Activated CD8-positive, alpha-beta memory T cell treated with anti-CD3 and anti-CD28 coated beads, Interleukin-2, amount 50 U/mL, for 48 hours (primary cell): ENCODE results near the gene CCL17.
"Not testable (repeated sequence)": the region's sequence is repeated elsewhere in the genome, so short reads cannot be mapped to it uniquely, and the experiment has no call there.

Experiments
- DNase-seq: peaks from one replicate; pipeline ENCODE4 v3.0.0-alpha.2; 2020

The CCL17 gene

DNA sequence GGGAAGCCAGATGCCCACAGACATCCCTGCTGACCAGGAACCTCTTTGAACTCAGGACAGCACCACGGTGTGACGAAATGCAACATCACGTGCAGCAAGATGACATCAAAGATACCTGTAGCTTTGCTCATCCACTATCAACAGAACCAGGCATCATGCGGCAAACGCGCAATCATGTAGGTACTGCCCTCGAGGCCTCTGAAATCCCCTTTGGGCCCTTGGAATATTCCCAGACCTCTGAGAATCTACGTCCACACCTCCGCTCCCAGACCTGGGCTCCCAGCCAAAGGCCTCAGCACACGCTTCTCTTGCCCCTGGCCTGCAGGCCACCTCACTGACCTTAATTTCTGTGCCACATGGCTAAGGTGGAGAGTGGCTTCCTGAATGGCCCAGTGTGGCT, 25.0 kb upstream of the CCL17 start:
- no peak for DNase-seq

DNA sequence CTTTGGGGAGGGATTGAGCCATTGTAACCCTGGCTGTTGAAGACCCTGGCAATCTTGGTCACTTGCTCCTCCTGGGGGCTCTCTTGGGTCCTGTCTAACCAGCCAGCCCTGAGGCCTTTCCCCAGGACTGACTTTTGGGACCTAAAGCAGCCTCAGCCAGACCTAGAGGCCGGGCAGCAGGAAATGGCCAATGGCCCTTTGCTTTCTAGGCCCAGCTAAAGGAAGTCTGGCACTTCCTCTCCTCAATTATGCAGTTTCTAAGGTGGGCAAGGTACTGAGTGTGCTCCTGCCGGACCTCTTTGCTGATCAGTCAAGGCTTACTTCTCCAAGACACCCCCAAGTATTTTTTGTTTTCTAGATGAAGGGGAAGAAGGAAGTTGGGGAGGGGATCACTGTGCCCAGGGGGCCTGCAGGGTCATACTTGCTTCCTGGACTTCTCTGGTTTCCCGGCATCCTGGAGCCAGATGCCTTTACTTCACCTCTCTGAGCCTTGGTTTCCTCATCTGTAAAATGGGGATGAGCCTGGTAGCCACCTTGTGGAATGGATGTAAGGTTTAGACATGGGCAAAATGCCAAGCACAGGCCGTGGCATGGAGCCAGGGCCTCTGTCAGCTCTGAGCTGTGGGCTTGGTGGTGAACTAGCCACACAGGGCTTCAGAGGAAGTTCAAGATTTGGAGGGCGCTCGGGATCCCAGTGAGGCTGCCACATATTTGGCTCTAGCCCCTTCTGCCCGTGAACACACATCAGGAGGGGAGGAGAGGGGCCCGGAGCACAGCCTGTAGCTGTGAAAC, 23.7 kb upstream of the CCL17 start:
- no peak for DNase-seq

DNA sequence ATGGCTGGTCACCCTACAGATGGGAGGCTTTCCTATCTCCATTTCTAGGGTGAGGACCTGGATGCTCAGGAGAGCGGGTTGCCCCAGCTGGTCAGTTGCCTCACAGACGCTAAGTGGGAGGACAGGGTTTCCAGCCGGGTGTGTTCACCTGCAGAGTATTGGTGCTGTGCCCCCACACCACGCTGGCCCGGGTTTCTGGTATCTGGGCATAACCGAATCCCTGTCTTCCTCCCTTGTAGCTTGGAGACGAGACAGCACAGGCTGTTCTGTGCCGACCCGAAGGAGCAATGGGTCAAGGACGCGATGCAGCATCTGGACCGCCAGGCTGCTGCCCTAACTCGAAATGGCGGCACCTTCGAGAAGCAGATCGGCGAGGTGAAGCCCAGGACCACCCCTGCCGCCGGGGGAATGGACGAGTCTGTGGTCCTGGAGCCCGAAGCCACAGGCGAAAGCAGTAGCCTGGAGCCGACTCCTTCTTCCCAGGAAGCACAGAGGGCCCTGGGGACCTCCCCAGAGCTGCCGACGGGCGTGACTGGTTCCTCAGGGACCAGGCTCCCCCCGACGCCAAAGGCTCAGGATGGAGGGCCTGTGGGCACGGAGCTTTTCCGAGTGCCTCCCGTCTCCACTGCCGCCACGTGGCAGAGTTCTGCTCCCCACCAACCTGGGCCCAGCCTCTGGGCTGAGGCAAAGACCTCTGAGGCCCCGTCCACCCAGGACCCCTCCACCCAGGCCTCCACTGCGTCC, 22.6 kb upstream of the CCL17 start:
- DNase-seq: no peak

DNA sequence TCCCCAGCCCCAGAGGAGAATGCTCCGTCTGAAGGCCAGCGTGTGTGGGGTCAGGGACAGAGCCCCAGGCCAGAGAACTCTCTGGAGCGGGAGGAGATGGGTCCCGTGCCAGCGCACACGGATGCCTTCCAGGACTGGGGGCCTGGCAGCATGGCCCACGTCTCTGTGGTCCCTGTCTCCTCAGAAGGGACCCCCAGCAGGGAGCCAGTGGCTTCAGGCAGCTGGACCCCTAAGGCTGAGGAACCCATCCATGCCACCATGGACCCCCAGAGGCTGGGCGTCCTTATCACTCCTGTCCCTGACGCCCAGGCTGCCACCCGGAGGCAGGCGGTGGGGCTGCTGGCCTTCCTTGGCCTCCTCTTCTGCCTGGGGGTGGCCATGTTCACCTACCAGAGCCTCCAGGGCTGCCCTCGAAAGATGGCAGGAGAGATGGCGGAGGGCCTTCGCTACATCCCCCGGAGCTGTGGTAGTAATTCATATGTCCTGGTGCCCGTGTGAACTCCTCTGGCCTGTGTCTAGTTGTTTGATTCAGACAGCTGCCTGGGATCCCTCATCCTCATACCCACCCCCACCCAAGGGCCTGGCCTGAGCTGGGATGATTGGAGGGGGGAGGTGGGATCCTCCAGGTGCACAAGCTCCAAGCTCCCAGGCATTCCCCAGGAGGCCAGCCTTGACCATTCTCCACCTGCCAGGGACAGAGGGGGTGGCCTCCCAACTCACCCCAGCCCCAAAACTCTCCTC, 21.9 kb upstream of the CCL17 start:
- DNase-seq: no peak

DNA sequence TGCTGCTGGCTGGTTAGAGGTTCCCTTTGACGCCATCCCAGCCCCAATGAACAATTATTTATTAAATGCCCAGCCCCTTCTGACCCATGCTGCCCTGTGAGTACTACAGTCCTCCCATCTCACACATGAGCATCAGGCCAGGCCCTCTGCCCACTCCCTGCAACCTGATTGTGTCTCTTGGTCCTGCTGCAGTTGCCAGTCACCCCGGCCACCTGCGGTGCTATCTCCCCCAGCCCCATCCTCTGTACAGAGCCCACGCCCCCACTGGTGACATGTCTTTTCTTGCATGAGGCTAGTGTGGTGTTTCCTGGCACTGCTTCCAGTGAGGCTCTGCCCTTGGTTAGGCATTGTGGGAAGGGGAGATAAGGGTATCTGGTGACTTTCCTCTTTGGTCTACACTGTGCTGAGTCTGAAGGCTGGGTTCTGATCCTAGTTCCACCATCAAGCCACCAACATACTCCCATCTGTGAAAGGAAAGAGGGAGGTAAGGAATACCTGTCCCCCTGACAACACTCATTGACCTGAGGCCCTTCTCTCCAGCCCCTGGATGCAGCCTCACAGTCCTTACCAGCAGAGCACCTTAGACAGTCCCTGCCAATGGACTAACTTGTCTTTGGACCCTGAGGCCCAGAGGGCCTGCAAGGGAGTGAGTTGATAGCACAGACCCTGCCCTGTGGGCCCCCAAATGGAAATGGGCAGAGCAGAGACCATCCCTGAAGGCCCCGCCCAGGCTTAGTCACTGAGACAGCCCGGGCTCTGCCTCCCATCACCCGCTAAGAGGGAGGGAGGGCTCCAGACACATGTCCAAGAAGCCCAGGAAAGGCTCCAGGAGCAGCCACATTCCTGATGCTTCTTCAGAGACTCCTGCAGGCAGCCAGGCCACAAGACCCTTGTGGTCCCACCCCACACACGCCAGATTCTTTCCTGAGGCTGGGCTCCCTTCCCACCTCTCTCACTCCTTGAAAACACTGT, 21.0 kb upstream of the CCL17 start:
- DNase-seq: no peak

DNA sequence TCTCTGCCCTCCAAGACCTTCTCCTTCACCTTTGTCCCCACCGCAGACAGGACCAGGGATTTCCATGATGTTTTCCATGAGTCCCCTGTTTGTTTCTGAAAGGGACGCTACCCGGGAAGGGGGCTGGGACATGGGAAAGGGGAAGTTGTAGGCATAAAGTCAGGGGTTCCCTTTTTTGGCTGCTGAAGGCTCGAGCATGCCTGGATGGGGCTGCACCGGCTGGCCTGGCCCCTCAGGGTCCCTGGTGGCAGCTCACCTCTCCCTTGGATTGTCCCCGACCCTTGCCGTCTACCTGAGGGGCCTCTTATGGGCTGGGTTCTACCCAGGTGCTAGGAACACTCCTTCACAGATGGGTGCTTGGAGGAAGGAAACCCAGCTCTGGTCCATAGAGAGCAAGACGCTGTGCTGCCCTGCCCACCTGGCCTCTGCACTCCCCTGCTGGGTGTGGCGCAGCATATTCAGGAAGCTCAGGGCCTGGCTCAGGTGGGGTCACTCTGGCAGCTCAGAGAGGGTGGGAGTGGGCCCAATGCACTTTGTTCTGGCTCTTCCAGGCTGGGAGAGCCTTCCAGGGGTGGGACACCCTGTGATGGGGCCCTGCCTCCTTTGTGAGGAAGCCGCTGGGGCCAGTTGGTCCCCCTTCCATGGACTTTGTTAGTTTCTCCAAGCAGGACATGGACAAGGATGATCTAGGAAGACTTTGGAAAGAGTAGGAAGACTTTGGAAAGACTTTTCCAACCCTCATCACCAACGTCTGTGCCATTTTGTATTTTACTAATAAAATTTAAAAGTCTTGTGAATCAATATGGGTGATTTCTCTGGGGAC, 20.1 kb upstream of the CCL17 start:
- DNase-seq: no peak

DNA sequence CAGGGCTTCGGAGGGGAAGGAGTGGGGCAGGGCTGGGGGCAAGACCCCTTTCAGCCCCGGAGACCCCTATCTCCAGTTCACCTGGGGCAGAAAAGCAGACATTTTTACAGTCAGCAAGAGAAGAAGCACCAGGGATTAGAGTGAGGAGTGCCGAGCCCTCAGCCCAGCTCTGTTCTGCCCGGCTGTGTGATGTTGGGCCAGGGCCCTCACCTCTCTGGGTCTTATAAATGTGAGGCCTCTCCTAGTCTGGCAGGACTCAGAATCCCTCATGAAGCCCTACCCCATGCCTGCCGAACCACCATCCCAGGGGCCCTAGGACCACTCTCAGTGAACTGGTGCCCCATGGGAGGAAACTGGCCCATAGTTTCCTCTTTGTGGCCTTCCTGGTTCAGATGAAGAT, 19.5 kb upstream of the CCL17 start:
- no peak for DNase-seq

DNA sequence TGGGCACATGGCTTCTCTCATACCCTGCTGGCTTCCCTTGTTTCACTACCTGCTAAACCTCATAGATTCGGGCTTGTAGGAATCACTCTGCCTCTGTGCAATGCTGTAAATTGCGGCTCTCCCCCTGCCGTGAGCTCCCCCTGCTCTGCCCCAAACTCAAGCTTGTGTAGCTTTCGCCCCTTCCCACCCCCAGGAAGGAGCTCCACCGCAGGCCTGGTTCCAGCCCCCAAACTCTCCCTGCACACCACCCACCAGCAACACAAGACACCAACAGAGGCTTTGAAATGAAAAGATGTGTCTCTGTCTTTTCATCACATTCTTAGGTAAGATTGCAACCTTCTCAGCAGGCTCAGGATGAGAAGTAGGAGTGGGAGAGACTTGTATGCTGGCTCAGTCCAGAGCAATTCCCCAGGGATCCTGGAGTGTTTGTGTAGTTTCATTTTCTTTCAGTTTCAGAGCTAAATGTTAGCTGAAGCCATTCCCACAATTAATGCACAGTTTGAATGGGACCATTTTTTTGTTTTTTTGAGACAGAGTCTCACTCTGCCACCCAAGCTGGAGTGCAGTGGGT, 18.1 kb upstream of the CCL17 start:
- no peak for DNase-seq

DNA sequence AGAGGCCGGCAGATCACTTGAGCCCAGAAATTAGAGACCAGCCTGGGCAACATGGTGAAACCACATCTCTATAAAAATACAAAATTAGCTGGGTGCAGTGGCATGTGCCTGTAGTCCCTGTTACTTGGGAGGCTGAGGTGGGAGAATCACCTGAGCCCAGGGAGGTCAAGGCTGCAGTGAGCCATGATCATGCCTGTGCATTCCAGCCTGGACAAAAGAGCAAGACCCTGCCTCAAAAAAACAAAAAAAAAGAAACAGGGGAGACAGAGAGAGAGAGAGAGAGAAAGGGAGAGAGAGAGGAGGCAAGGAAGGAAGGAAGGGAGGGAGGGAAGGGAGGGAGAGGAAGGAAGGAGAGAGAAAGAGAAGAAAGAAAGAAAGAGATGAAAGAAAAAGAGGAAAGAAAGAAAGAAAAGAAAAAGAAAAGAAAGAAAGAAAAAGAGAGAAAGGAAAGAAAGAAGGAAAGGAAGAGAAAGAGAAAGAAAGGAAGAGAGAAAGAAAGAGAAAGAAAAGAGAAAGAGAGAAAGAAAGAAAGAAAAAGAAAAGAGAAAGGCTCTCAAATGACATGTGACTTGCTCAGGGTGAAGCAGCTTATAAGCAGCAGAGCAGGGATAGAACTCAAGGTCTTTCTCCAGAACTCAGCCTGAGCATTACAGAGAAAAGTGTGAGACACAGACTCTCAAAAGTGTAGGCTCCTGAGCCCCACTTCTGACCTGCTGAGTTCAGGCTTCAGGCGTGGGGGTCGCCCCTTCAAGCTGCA, 16.8 kb upstream of the CCL17 start:
- DNase-seq: no peak

DNA sequence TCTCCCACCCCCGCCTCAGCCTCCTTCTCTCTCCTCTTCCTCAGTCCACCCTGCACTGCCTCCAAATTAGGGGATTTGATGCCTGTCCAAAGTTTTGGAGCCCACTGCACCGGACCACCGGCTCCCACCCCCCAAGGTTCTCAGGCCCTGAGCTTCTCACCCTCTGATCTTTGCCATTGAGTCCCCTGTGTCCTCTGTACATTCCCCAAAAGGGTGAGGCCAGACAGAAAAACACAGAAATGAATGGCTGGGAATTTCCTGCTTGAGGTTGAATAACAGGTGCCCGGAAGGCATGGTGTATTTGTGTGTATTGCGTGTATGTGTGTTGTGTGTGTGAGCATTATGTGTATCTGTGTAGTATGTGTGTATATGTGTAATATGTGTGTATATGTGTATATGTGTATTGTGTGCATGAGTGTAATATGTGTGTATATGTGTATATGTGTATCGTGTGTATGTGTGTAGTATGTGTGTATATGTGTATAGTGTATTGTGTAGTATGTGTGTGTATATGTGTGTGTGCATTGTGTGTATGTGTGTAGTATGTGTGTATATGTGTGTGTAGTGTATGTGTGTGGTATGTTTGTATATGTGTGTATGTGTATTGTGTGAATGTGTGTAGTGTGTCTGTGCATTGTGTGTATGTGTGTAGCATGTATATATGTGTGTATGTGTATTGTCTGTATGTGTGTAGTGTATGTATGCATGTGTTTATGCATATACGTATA, 16.0 kb upstream of the CCL17 start:
- DNase-seq: no peak

DNA sequence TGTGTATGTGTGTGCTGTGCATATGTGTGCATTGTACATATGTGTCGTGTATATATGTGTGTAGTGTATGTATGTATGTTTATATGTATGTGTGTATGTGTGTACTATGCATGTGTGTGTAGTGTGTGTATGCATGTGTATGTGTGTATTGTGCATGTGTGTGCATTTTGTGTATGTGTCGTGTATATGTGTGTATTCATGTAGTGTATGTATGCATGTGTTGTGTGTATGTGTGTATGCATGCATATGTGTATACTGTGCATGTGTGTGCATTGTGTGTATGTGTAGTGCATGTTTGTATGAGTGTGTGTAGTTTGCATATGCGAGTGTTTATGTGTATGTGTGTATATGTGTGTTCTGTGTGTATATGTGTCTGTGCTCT, 15.5 kb upstream of the CCL17 start:
- DNase-seq: no peak

DNA sequence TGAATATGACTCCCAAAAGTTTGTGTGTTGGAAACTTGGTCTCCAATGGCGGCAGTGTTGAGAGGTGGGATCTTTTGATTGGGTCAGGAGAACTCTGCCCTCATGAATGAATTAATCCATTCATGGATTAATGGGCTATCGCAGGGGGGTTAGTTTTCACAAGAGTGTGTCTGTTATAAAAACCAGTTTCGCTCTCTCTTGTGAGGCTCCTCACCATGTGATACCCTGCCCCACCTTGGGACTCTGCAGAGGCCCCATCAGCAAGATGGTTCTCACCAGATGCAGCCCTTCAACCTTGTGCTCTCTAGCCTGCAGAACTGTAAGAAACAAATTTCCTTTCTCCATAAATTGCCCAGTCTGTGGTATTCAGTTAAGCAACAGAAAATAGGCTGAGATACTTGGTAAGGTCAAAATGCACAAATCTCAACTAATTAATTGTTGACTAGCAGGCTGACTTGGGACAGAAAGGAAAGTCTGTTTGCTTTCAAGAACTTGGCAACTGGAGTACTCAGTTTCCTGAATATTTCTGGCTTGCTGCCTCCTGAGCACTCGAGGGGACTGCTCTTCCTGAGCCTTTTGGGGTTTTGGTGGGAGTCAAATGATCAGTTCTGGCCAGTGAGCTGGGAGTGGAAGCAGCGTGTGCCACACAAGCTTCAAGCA, 13.8 kb upstream of the CCL17 start:
- DNase-seq: no peak

DNA sequence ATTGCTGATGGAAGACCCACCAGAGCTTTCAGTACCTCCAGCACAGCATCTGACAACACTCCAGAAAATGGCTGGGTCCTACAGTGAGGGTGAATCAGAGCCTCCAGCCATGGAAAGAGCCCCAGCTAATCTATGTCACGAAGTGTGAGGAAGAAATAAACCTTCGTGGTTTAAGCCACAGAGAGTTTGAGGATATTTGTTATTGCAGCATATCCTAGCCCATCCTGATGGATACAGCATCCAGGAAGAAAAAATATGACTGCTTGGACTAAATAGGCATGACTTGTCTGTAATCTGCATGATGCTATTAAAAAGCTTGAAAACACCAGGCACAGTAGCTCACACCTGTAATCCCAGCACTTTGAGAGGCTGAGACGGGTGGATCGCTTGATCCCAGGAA, 13.3 kb upstream of the CCL17 start:
- no peak for DNase-seq

DNA sequence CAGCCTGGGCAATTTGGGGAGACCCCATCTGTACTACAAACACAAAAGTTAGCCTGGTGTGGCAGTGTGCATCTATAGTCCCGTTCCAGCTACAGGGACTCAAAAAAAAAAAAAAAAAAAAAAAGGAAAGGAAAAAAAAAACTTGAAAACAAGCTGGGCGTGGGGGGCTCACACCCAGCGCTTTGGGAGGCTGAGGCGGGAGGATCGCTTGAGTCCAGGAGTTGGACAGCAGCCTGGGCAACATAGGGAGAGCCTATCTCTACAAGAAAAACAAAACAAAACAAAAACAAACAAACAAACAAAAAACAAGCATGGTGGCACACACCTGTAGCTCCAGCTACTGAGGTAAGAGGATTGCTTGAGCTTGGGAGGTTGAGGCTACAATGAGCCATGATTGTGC, 12.9 kb upstream of the CCL17 start:
- no peak for DNase-seq

DNA sequence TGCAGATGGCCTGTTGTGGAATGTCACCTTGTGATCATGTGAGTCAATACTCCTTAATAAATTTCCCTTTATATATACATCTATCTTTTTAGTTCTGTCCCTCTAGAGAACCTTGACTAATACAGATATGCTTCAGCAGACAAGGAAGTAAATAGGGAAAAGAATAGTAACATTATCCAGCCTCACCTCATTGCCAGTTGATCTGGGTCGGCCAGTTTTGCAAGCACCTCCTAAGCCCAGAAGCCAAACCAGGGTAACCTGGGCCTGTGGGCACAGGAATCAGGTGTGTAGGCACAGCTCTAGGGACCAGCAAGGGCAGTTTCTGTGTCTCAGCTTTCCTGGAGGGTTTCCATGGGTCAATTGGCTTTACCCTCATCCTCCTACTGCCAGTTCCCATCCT, 11.9 kb upstream of the CCL17 start:
- DNase-seq: no peak

DNA sequence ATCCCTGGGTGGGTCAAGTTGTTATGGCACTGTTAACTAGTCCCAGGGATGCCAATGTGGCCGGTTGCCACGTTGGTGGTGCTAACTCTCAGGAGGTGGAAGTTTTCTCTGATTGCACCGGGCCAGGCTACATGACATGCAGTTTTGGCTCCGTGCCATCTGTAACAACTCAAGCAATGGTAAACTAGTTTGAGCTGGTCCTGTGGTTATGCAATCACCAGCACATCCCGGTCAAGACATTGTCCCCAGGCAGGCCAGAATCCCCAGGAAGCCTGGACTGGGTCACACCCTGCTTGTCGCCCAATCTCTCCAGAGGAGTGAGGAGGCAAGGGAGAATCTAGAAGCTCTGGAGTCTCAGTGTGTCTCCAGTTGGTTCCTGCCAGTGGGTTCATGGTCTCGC, 10.1 kb upstream of the CCL17 start:
- no peak for DNase-seq

DNA sequence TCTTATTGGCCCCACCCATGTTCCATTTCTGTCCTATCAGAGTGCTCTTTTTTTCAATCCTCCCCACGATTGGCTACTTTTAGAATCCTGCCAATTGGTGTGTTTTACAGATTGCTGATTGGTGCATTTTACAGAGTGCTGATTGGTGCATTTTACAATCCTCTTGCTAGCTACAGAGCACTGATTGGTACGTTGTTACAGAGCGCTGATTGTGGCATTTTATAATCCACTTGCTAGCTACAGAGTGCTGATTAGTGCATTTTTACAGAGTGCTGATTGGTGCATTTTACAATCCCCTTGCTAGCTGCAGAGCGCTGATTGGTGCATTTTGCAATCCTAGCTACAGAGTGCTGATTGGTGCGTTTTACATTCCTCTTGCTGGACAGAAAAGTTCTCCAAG, 9.5 kb upstream of the CCL17 start:
- no peak for DNase-seq

DNA sequence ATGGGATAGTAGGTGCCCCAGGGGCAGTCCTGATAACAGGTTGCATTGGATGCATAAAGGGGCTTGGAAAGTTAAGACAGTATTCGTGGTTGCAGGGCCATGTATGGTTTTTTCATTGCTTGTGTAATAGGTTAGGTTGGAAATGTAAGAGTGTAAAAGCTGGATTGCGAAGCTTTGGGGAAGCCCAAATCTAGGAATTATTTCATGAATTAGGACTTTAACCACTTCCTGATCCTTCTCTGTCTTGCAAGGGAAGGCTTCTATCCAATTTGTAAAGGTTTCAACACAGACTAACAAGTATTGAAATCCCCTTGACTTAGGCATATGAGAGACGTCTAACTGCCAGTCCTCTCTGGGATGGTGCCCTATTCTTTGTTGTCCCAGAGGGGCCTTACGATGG, 7.8 kb upstream of the CCL17 start:
- no peak for DNase-seq

DNA sequence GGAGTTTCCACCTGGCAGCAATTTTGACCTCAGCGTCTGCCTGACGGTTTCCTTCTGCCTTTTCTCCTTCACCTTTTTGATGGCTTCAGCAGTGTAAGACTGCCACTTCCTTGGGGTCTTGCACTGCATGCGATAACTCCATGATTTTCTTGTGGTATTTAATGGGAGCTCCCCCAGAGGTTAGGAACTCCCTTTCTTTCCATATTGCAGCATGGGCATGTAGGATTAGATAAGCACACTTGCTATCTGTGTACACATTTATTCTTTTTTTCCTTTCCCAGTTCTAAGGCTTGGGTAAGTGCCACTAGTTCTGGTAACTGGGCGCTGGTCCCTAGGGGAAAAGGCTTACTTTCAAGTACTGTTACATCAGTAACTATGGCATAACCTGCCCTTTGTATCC, 7.1 kb upstream of the CCL17 start:
- DNase-seq: not testable (repeated sequence)
